HUES64 (cell line): ENCODE results near the gene GPATCH4.
"Not testable (repeated sequence)": the region's sequence is repeated elsewhere in the genome, so short reads cannot be mapped to it uniquely, and the experiment has no call there.

Source experiments
- H3K27ac ChIP-seq: 2 replicates; pipeline ENCODE4 v1.7.0; 2013; ENCODE audit warnings: low read depth, low read length, inconsistent platforms
- H3K27me3 ChIP-seq: 2 replicates; pipeline ENCODE4 v1.6.1; 2013; ENCODE audit warnings: mild to moderate bottlenecking, low read length; ENCODE audit not compliant: insufficient read depth
- H3K36me3 ChIP-seq: 2 replicates; pipeline ENCODE4 v1.6.1; 2013; ENCODE audit warnings: mild to moderate bottlenecking, low read length; ENCODE audit not compliant: insufficient read depth
- H3K4me1 ChIP-seq: 2 replicates; pipeline ENCODE4 v1.6.1; 2013; ENCODE audit warnings: mild to moderate bottlenecking, low read length, moderate library complexity; ENCODE audit not compliant: insufficient read depth
- H3K4me3 ChIP-seq: 2 replicates; pipeline ENCODE4 v1.5.1; 2013; ENCODE audit warnings: mild to moderate bottlenecking, low read length, moderate library complexity
- H3K9ac ChIP-seq: 2 replicates; pipeline ENCODE4 v1.6.1; 2013; ENCODE audit warnings: mild to moderate bottlenecking, low read depth, low read length
- H3K9me3 ChIP-seq: 2 replicates; pipeline ENCODE4 v1.6.1; 2013; ENCODE audit warnings: low read depth, low read length; ENCODE audit not compliant: insufficient read depth
- WGBS: fragments of 150-250, 120-280 bp; methylation state at CpG from one replicate; pipeline ENCODE4 v1.1.7; 2013; ENCODE audit warnings: missing lambda C conversion rate; 5-methylcytosine and 5-hydroxymethylcytosine counted together

GPATCH4 gene

GRCh38 chr1:156625436-156626078 lies 24.3 kb upstream of the GPATCH4 start:
- Histone ChIP-seq H3K9ac (no peak overlapping the region), H3K27ac (no peak overlapping the region), H3K4me3 (peak overlapping the region; percentile 68), H3K27me3 (peaks cover 64% of the 10 kb centered on the region), H3K4me1 (no peaks in the 10 kb centered on the region), H3K9me3 (no peaks in the 10 kb centered on the region), H3K36me3 (no peaks in the 10 kb centered on the region)
- 3% methylated on average over 45 of the region's 45 CpGs for WGBS

GRCh38 chr1:156624814-156625435 lies 23.6 kb upstream of the GPATCH4 start:
- H3K36me3 ChIP-seq, result no peaks in the 10 kb centered on the region
- no peak overlapping the region for H3K9ac ChIP-seq
- H3K4me3 ChIP-seq, result peak overlapping the region; percentile 68
- H3K27ac ChIP-seq, result no peak overlapping the region
- H3K4me1 ChIP-seq, result no peaks in the 10 kb centered on the region
- peaks cover 70% of the 10 kb centered on the region for H3K27me3 ChIP-seq
- H3K9me3 ChIP-seq, result no peaks in the 10 kb centered on the region
- WGBS, result 2% methylated on average over 50 of the region's 55 CpGs

GRCh38 chr1:156623946-156624813 lies 22.9 kb upstream of the GPATCH4 start:
- H3K4me3 ChIP-seq, result peak overlapping the region; percentile 68
- no peak overlapping the region for H3K27ac ChIP-seq
- no peaks in the 10 kb centered on the region for H3K36me3 ChIP-seq
- no peak overlapping the region; the same call in 1 of the 2 replicates for H3K9ac ChIP-seq
- H3K27me3 ChIP-seq, result peaks cover 77% of the 10 kb centered on the region
- 2% methylated on average over 87 of the region's 87 CpGs for WGBS
- H3K9me3 ChIP-seq, result no peaks in the 10 kb centered on the region
- H3K4me1 ChIP-seq, result peaks cover under 1% of the 10 kb centered on the region; the same call in 1 of the 2 replicates

DNA sequence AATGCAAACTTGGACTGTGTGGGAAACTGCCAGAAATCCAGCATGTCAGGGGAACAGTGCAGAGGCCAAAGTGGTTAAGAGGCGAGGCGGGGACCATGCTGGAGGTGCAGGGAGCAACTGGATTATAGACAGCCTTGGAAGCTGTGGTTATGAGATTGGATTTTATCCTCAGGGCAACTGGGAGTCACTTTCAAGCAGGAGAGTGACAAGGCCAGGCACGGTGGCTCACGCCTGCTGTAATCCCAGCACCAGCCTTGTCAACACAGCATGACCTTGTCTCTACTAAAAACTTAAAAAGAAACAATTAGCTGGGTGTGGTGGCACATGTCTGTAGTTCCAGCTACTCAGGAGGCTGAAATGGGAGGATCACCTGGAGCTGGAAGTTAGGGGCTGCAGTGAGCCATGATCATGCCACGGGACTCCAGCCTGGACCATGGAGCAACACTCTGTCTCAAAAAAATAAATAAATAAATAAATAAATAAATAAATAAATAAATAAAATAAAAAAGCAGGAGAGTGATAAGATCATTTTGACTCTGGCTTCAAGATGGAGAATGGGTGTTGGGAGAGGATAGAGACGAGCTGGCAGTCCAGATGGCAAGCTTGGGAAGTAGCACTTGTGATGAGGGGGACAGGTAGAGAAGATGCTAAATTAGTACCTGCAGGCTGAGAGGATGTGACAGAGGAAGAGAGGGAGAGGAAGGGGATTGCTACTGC lies 21.5 kb upstream of the GPATCH4 start:
- Histone ChIP-seq H3K9me3 (no peaks in the 10 kb centered on the region), H3K4me1 (peaks cover 6% of the 10 kb centered on the region; the same call in 1 of the 2 replicates), H3K4me3 (no peak overlapping the region), H3K27me3 (peaks cover 82% of the 10 kb centered on the region), H3K36me3 (no peaks in the 10 kb centered on the region), H3K27ac (no peak overlapping the region), H3K9ac (no peak overlapping the region)
- WGBS, result 75% methylated on average over 6 of the region's 6 CpGs

- peaks cover 59% of the 10 kb centered on the region for H3K27me3 ChIP-seq
- 33% methylated on average over 6 of the region's 6 CpGs for WGBS
These were observed 18.3 kb upstream of the GPATCH4 start for GRCh38 chr1:156619582-156619955.

GRCh38 chr1:156618853-156619581 lies 17.7 kb upstream of the GPATCH4 start, which contains the start of gene HAPLN2:
Gene HAPLN2, plus strand, starts transcription at chr1:156619415. Its CDS starts 4,076 bp downstream, at chr1:156623491.
- H3K36me3 ChIP-seq, result no peaks in the 10 kb centered on the region
- H3K4me3 ChIP-seq, result no peak within 1 kb of the TSS
- H3K9me3 ChIP-seq, result no peaks in the 10 kb centered on the region
- 7% methylated on average over 7 of the region's 7 CpGs for WGBS
- H3K27me3 ChIP-seq, result peaks cover 53% of the 10 kb centered on the region
- peaks cover 6% of the 10 kb centered on the region; the same call in 1 of the 2 replicates for H3K4me1 ChIP-seq
- H3K27ac ChIP-seq, result no peak within 1 kb of the TSS
- H3K9ac ChIP-seq, result no peak within 1 kb of the TSS

More at GRCh38 chr1:156619582-156619955, 18.3 kb upstream of the GPATCH4 start:
- no peak overlapping the region for H3K27ac ChIP-seq
- no peak overlapping the region for H3K9ac ChIP-seq
- H3K36me3 ChIP-seq, result no peaks in the 10 kb centered on the region
- no peak overlapping the region for H3K4me3 ChIP-seq
- no peaks in the 10 kb centered on the region for H3K9me3 ChIP-seq
- H3K4me1 ChIP-seq, result peaks cover 6% of the 10 kb centered on the region; the same call in 1 of the 2 replicates

DNA sequence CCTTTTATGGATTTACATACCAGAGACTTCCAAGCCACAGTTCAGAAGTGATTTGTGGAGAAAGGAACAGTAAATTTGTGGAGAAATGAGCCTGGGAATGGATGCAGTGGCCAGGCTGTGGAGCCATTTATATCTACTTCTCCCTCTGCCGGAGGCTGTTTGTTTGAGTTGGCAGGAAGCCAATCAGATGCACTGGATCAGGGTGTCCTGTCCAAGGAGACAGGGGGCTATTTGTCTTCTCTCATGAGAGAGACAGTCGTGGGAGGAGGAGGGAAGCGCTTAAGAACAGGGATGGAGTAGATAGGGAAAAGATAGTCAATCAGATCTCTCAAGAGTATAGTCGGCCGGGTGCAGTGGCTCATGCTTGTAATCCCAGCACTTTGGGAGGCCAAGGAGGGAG lies 15.2 kb upstream of the GPATCH4 start:
- no peak overlapping the region for H3K9ac ChIP-seq
- no peak overlapping the region for H3K27ac ChIP-seq
- 66% methylated on average over 5 of the region's 5 CpGs for WGBS
- no peaks in the 10 kb centered on the region for H3K36me3 ChIP-seq
- H3K9me3 ChIP-seq, result no peaks in the 10 kb centered on the region
- H3K27me3 ChIP-seq, result peaks cover 28% of the 10 kb centered on the region
- peaks cover 6% of the 10 kb centered on the region; the same call in 1 of the 2 replicates for H3K4me1 ChIP-seq
- no peak overlapping the region for H3K4me3 ChIP-seq

DNA sequence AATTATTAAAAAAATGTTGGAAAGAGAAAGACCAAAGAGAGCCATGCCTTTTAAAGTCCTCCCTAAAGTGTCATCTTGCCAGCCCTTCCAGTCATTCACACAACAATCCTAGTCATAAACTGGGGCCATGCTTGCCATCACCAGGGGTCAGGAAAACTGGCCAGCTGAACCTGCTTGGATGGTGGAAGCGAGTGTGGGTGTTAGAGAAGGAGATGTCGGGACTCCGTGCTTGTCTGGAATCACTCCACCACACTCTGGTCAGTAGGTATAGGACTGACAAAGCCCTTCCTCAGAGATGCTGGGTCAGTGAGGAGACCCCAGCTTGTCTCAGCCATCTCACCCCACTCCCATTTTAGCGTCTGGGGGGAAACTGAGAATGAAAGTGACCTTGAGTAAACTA lies 14.7 kb upstream of the GPATCH4 start:
- Histone ChIP-seq H3K4me1 (peaks cover 6% of the 10 kb centered on the region; the same call in 1 of the 2 replicates), H3K27me3 (peaks cover 23% of the 10 kb centered on the region), H3K9me3 (no peaks in the 10 kb centered on the region), H3K36me3 (no peaks in the 10 kb centered on the region), H3K9ac (no peak overlapping the region), H3K4me3 (no peak overlapping the region), H3K27ac (no peak overlapping the region)
- WGBS, result 79% methylated on average over 3 of the region's 4 CpGs

GRCh38 chr1:156612666-156613065 lies 11.4 kb upstream of the GPATCH4 start:
- no peaks in the 10 kb centered on the region for H3K4me1 ChIP-seq
- no peak overlapping the region for H3K9ac ChIP-seq
- no peaks in the 10 kb centered on the region for H3K9me3 ChIP-seq
- no peaks in the 10 kb centered on the region for H3K27me3 ChIP-seq
- H3K36me3 ChIP-seq, result no peaks in the 10 kb centered on the region
- 53% methylated on average over 2 of the region's 3 CpGs for WGBS
- no peak overlapping the region for H3K4me3 ChIP-seq
- no peak overlapping the region for H3K27ac ChIP-seq

DNA sequence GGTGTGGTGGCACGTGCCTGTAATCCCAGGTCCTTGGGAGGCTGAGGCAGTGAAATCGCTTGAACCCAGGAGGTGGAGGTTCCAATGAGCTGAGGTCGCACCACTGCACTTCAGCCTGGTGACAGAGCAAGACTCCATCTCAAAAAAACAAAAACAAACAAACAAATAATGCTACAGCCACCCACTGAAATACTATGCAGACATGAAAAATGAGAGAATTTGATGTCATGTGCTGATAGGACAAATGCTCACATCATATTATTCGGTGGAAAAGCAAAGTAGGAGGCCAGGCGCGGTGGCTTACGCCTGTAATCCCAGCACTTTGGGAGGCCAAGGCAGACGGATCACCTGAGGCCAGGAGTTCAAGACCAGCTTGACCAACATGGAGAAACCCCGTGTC lies 8.8 kb upstream of the GPATCH4 start:
- not testable (repeated sequence) for H3K9ac ChIP-seq, H3K9me3 ChIP-seq
- WGBS, result 93% methylated on average over 9 of the region's 9 CpGs

More for the DNA sequence above, 8.8 kb upstream of the GPATCH4 start:
- H3K27me3 ChIP-seq, H3K36me3 ChIP-seq, H3K27ac ChIP-seq, H3K4me1 ChIP-seq, H3K4me3 ChIP-seq: not testable (repeated sequence)
